AG09319 (cell line): ENCODE measurements around the gene ME1.
"Not testable (repeated sequence)": the region's sequence is repeated elsewhere in the genome, so short reads cannot be mapped to it uniquely, and the experiment has no call there.

ENCODE experiments used
- DNase-seq: peaks from one replicate; pipeline ENCODE4 v3.0.0-alpha.2; 2010; ENCODE audit warnings: low read depth; ENCODE audit errors: extremely low read depth
- CTCF ChIP-seq: IDR thresholded peaks from 2 replicates; pipeline ENCODE4 v1.5.1; 2011; ENCODE audit warnings: low read depth, mild to moderate bottlenecking, inconsistent platforms, low read length, moderate library complexity

Gene ME1

GRCh38 chr6:83258517-83258916, 172.3 kb downstream of the ME1 start:
- TF ChIP-seq CTCF, result no peak
- DNase-seq, result no peak

- no peak for TF ChIP-seq CTCF
- no peak for DNase-seq
Measured at GRCh38 chr6:83257791-83258190, 173.1 kb downstream of the ME1 start.

GRCh38 chr6:83256719-83257118, 174.1 kb downstream of the ME1 start:
- DNase-seq, result not testable (repeated sequence)

- TF ChIP-seq CTCF, result no peak
- DNase-seq, result no peak
Measured at GRCh38 chr6:83252719-83253118, 178.1 kb downstream of the ME1 start.

- TF ChIP-seq CTCF, result no peak
- DNase-seq, result no peak
Measured at GRCh38 chr6:83250235-83250634, 180.6 kb downstream of the ME1 start.

- no peak for TF ChIP-seq CTCF
- no peak for DNase-seq
Measured at GRCh38 chr6:83247471-83247870, 183.4 kb downstream of the ME1 start.

- no peak for TF ChIP-seq CTCF
- DNase-seq, result peak; percentile 78
Measured at GRCh38 chr6:83231146-83231545, 199.7 kb downstream of the ME1 start.

GRCh38 chr6:83226517-83226916, 204.3 kb downstream of the ME1 start:
- no peak for TF ChIP-seq CTCF
- no peak for DNase-seq
